GOT3 (cell line): Measurements from ENCODE around the gene TEK.
"Not testable (repeated sequence)": the region's sequence is repeated elsewhere in the genome, so short reads cannot be mapped to it uniquely, and the experiment has no call there.

Source experiments
- DNase-seq: peaks from one replicate; lab custom pipeline; 2025; ENCODE audit warnings: mixed read lengths; lab: John Stamatoyannopoulos, UW

Gene TEK

GRCh38 chr9:27227192-27227591 is 118.2 kb downstream of the TEK start:
- no peak for DNase-seq

- not testable (repeated sequence) for DNase-seq
Observed at GRCh38 chr9:27239648-27240047, 130.6 kb downstream of the TEK start.

- DNase-seq, result no peak
Observed at GRCh38 chr9:27247756-27248155, 138.7 kb downstream of the TEK start.

- DNase-seq, result no peak
Observed at GRCh38 chr9:27248702-27249101, 139.7 kb downstream of the TEK start.

- no peak for DNase-seq
Observed at GRCh38 chr9:27258662-27259061, 149.6 kb downstream of the TEK start.

- no peak for DNase-seq
Observed at GRCh38 chr9:27260789-27261516, 151.9 kb downstream of the TEK start.

- DNase-seq, result no peak
Observed at GRCh38 chr9:27261517-27262211, 152.6 kb downstream of the TEK start.

GRCh38 chr9:27272103-27272502 is 163.1 kb downstream of the TEK start:
- no peak for DNase-seq

GRCh38 chr9:27273186-27273585 is 164.2 kb downstream of the TEK start:
- no peak for DNase-seq

GRCh38 chr9:27276193-27277030 is 167.4 kb downstream of the TEK start:
- DNase-seq, result no peak

GRCh38 chr9:27278374-27278773 is 169.3 kb downstream of the TEK start:
- no peak for DNase-seq

GRCh38 chr9:27279611-27280010 is 170.6 kb downstream of the TEK start:
- DNase-seq, result no peak
